ENCODE measurements around the gene BICD2. TPM values are rescaled to one million over a fixed set of nuclear protein-coding genes. Genes with fewer than 3 reads are reported as not detected.

The BICD2 gene
- polyA plus RNA-seq, 3 donors = 13.8 to 29.4 (median 25.6) TPM

GRCh38 chr9:92762781-92763708, 1.6 kb downstream of the BICD2 start:
- Histone ChIP-seq H3K4me2 (replicated peaks; ENCODE audit: extremely low read depth, low read length, poor library complexity, severe bottlenecking) (peak overlapping the region; percentile 98), H3K9me3 (replicated peaks in 1 of 2; ENCODE audit: control insufficient read depth in 1 of 2, insufficient read depth in 1 of 2, low read length in 2 of 2) (no peaks in the 10 kb centered on the region), H3K4me1 (ENCODE audit: control insufficient read depth in 1 of 2, insufficient read depth in 2 of 2, low read length in 2 of 2) (peaks cover 46 to 52% of the 10 kb centered on the region in 2 donors), H2AFZ (ENCODE audit: insufficient read depth, low read depth, low read length, poor library complexity, severe bottlenecking) (peak overlapping the region; percentile 86), H3K27ac (ENCODE audit: low read depth in 1 of 2, low read length in 2 of 2) (peak overlapping the region; percentile 5 to 77), H4K20me1 (ENCODE audit: insufficient read depth, low read length) (peaks cover 56% of the 10 kb centered on the region), H3K36me3 (replicated peaks in 1 of 2; ENCODE audit: control insufficient read depth in 1 of 2, insufficient read depth in 2 of 2, low read length in 2 of 2) (peaks cover 0 to 3% of the 10 kb centered on the region in 2 donors), H3K9ac (ENCODE audit: insufficient read depth, low read length, poor library complexity, severe bottlenecking) (peak overlapping the region; percentile 83), H3K79me2 (ENCODE audit: insufficient read depth, low read length) (peaks cover 65% of the 10 kb centered on the region), H3K4me3 (replicated peaks in 1 of 3; ENCODE audit: low read depth in 2 of 3, low read length in 3 of 3) (peak overlapping the region; percentile 92 to 98 (median 94)), H3K27me3 (ENCODE audit: control insufficient read depth in 2 of 2, insufficient read depth in 2 of 2, low read length in 2 of 2) (no peaks in the 10 kb centered on the region)
- 74% methylated on average over 12 of the region's 19 CpGs for WGBS (ENCODE audit: insufficient coverage)
- Mint-ChIP-seq H3K9me3 (peaks cover 0 to 3% (median 0%) of the 10 kb centered on the region in 7 donors), H3K36me3 (no peaks in the 10 kb centered on the region), H3K4me3 (peak overlapping the region; percentile 98 to 99), H3K4me1 (peaks cover 58% of the 10 kb centered on the region), H3K27ac (peak overlapping the region; percentile 88 to 97 (median 95)), H3K27me3 (ENCODE audit: low read depth in 3 of 3) (no peaks in the 10 kb centered on the region)
- intact Hi-C loops (cut with micrococcal nuclease) = loop anchor here (2.0 to 10.0 kb wide), 5 partner anchors 92 to 802 kb away; partner anchors contain the start of genes CARD19 (in 2 of the 2), CENPP (in 1 of the 2), IPPK (in 1 of the 2) and NOL8 (in 1 of the 2)
- TF ChIP-seq, protein P1, sequence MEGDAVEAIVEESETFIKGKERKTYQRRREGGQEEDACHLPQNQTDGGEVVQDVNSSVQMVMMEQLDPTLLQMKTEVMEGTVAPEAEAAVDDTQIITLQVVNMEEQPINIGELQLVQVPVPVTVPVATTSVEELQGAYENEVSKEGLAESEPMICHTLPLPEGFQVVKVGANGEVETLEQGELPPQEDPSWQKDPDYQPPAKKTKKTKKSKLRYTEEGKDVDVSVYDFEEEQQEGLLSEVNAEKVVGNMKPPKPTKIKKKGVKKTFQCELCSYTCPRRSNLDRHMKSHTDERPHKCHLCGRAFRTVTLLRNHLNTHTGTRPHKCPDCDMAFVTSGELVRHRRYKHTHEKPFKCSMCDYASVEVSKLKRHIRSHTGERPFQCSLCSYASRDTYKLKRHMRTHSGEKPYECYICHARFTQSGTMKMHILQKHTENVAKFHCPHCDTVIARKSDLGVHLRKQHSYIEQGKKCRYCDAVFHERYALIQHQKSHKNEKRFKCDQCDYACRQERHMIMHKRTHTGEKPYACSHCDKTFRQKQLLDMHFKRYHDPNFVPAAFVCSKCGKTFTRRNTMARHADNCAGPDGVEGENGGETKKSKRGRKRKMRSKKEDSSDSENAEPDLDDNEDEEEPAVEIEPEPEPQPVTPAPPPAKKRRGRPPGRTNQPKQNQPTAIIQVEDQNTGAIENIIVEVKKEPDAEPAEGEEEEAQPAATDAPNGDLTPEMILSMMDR (IDR thresholded peaks at IDR 0.05) = no peak
- DNase-seq = no peak

DNA sequence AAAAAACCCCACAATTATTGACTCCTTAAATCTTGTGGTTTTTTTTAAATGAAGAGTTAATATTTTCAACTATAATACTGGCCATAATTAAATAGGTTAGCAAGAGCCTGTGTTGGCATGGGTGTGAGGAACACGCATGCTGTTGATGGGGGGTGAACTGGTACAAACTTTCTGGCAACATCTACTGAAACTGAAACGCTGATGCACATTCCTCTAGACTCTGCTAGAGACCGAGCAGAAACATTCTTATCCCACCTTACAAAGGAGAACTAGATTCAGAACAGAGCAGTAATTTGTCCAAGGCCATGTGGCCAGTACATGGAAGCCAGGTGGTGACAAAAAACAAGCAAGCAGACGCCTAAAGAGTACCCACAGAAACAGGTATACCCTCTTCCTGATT, 2.4 kb downstream of the BICD2 start:
- Mint-ChIP-seq H3K36me3 (no peaks in the 10 kb centered on the region), H3K27ac (peak overlapping the region in 3 of 7 donors; percentile 7 to 52 (median 39)), H3K4me3 (peak overlapping the region; percentile 98 to 99), H3K27me3 (ENCODE audit: low read depth in 3 of 3) (no peaks in the 10 kb centered on the region), H3K4me1 (peaks cover 61% of the 10 kb centered on the region), H3K9me3 (peaks cover 0 to 3% (median 0%) of the 10 kb centered on the region in 7 donors)
- intact Hi-C loops (cut with micrococcal nuclease) = loop anchor here (2.0 to 10.0 kb wide), 5 partner anchors 91 to 803 kb away; partner anchors contain the start of genes CARD19 (in 2 of the 2), CENPP (in 1 of the 2), IPPK (in 1 of the 2) and NOL8 (in 1 of the 2)
- Histone ChIP-seq H3K9me3 (replicated peaks in 1 of 2; ENCODE audit: control insufficient read depth in 1 of 2, insufficient read depth in 1 of 2, low read length in 2 of 2) (no peaks in the 10 kb centered on the region), H3K79me2 (ENCODE audit: insufficient read depth, low read length) (peaks cover 73% of the 10 kb centered on the region), H4K20me1 (ENCODE audit: insufficient read depth, low read length) (peaks cover 63% of the 10 kb centered on the region), H2AFZ (ENCODE audit: insufficient read depth, low read depth, low read length, poor library complexity, severe bottlenecking) (no peak overlapping the region), H3K9ac (ENCODE audit: insufficient read depth, low read length, poor library complexity, severe bottlenecking) (peak overlapping the region; percentile 83), H3K4me3 (replicated peaks in 1 of 3; ENCODE audit: low read depth in 2 of 3, low read length in 3 of 3) (peak overlapping the region in 1 of 3 experiments; percentile 94), H3K4me2 (replicated peaks; ENCODE audit: extremely low read depth, low read length, poor library complexity, severe bottlenecking) (peak overlapping the region; percentile 98), H3K4me1 (ENCODE audit: control insufficient read depth in 1 of 2, insufficient read depth in 2 of 2, low read length in 2 of 2) (peaks cover 46 to 52% of the 10 kb centered on the region in 2 donors), H3K27ac (ENCODE audit: low read depth in 1 of 2, low read length in 2 of 2) (peak overlapping the region in 1 of 2 donors; percentile 77), H3K27me3 (ENCODE audit: control insufficient read depth in 2 of 2, insufficient read depth in 2 of 2, low read length in 2 of 2) (no peaks in the 10 kb centered on the region), H3K36me3 (replicated peaks in 1 of 2; ENCODE audit: control insufficient read depth in 1 of 2, insufficient read depth in 2 of 2, low read length in 2 of 2) (peaks cover 0 to 3% of the 10 kb centered on the region in 2 donors)
- TF ChIP-seq, protein P1 (IDR thresholded peaks at IDR 0.05) = no peak
- DNase-seq = no peak
- WGBS (ENCODE audit: insufficient coverage) = 0% methylated on average over 1 of the region's 4 CpGs
